Hematopoietic multipotent progenitor cell (in vitro differentiated cells): Measurements from ENCODE around the gene RMDN3. TPM values are rescaled to one million over a fixed set of nuclear protein-coding genes. Genes with fewer than 3 reads are reported as not detected.

ENCODE experiments used
- DNase-seq, 3 donors: peaks; one replicate each; pipeline ENCODE4 v3.0.0-alpha.2; 2011 to 2015; ENCODE audit warnings: low read depth in 2 of 3, low spot score in 2 of 3
- small RNA-seq: library from RNA; depleted of rRNA; stranded (forward); fragments of <200 nt; gene quantifications from one replicate; pipeline ENCODE3, GENCODE V24; 2012
- total RNA-seq: library from RNA; depleted of rRNA; stranded (reverse); fragments of >200 nt; gene quantifications from one replicate; pipeline ENCODE4 v1.2.3, GENCODE V29; 2012

RMDN3 gene
- total RNA-seq, 1 donor, result 18.9 TPM

GRCh38 chr15:40696228-40696627, 58.8 kb downstream of the RMDN3 start:
- no peak for DNase-seq

GRCh38 chr15:40695469-40695890, 59.6 kb downstream of the RMDN3 start:
- DNase-seq, result no peak

GRCh38 chr15:40694688-40695468, 60.2 kb downstream of the RMDN3 start, which contains the start of gene RAD51:
Gene RAD51, plus strand, starts transcription at chr15:40695174. Its CDS starts 3,585 bp downstream, at chr15:40698759.
- peak; percentile 78 to 98 (median 95) for DNase-seq

- DNase-seq, result peak in 1 of 3 donors; percentile 20
Observed at GRCh38 chr15:40693904-40694687, 61.0 kb downstream of the RMDN3 start.

GRCh38 chr15:40691737-40692136, 63.3 kb downstream of the RMDN3 start:
- DNase-seq, result no peak

- DNase-seq, result no peak
Observed at GRCh38 chr15:40688932-40689799, 65.9 kb downstream of the RMDN3 start.

Small RNA genes lying within 50 kb of the gene (small RNA-seq; reads per million reads assigned to genes)
- gene SUMO2P15, result not detected

Other genes starting within 250 kb of the RMDN3 start
- gene CCDC32, start 190.2 kb downstream of the RMDN3 start, total RNA-seq, result 17.0 TPM
- gene RPUSD2, start 186.0 kb downstream of the RMDN3 start, total RNA-seq, result 14.8 TPM
- gene KNL1, start 161.0 kb downstream of the RMDN3 start, total RNA-seq, result 1.3 TPM
- 4.6 TPM for gene RAD51, start 60.1 kb downstream of the RMDN3 start, total RNA-seq
- 25.3 TPM for gene GCHFR, start 8.8 kb upstream of the RMDN3 start, total RNA-seq
- gene C15orf62, start 14.7 kb upstream of the RMDN3 start, total RNA-seq, result 1.1 TPM
- gene ZFYVE19, start 51.8 kb upstream of the RMDN3 start, total RNA-seq, result 32.3 TPM
- 21.8 TPM for gene DNAJC17, start 52.2 kb upstream of the RMDN3 start, total RNA-seq
- not detected for gene PPP1R14D, start 73.5 kb upstream of the RMDN3 start, total RNA-seq
- 60.3 TPM for gene SPINT1, start 88.8 kb upstream of the RMDN3 start, total RNA-seq
- 0.27 TPM for gene RHOV, start 119.0 kb upstream of the RMDN3 start, total RNA-seq
- 47.4 TPM for gene VPS18, start 139.2 kb upstream of the RMDN3 start, total RNA-seq
- gene DLL4, start 174.1 kb upstream of the RMDN3 start, total RNA-seq, result under 0.01 TPM
- 1.9 TPM for gene CHAC1, start 198.2 kb upstream of the RMDN3 start, total RNA-seq